NCI-H2227 (cell line): Measurements from ENCODE around the gene HTT-AS.

ENCODE experiments used
- DNase-seq: peaks from one replicate; lab custom pipeline; 2025; ENCODE audit not compliant: unreplicated experiment; lab: John Stamatoyannopoulos, UW

Gene HTT-AS

GRCh38 chr4:3091464-3091863 is 17.1 kb upstream of the HTT-AS start:
- no peak for DNase-seq

GRCh38 chr4:3087115-3087797 is 12.9 kb upstream of the HTT-AS start:
- no peak for DNase-seq

- DNase-seq, result no peak
Observed at GRCh38 chr4:3085948-3086670, 11.8 kb upstream of the HTT-AS start.

- no peak for DNase-seq
Observed at GRCh38 chr4:3083732-3084131, 9.4 kb upstream of the HTT-AS start.

- DNase-seq, result no peak
Observed at GRCh38 chr4:3082925-3083515, 8.7 kb upstream of the HTT-AS start.

- DNase-seq, result no peak
Observed at GRCh38 chr4:3079694-3080123, 5.4 kb upstream of the HTT-AS start.

- DNase-seq, result no peak
Observed at GRCh38 chr4:3077796-3078195, 3.5 kb upstream of the HTT-AS start.

GRCh38 chr4:3075652-3075981 is 1.3 kb upstream of the HTT-AS start:
- no peak for DNase-seq

- DNase-seq, result peak; percentile 72
Observed at GRCh38 chr4:3074846-3075651, 711 bp upstream of the HTT-AS start.

GRCh38 chr4:3073158-3074077 is 920 bp downstream of the HTT-AS start:
- DNase-seq, result peak; percentile 58

GRCh38 chr4:3071811-3072210 is 2.5 kb downstream of the HTT-AS start:
- DNase-seq, result no peak

GRCh38 chr4:3070709-3071500 is 3.4 kb downstream of the HTT-AS start:
- DNase-seq, result no peak

GRCh38 chr4:3069661-3070199 is 4.6 kb downstream of the HTT-AS start:
- DNase-seq, result no peak

GRCh38 chr4:3067473-3068001 is 6.8 kb downstream of the HTT-AS start:
- DNase-seq, result no peak

- no peak for DNase-seq
Observed at GRCh38 chr4:3066836-3067400, 7.4 kb downstream of the HTT-AS start.

GRCh38 chr4:3065551-3065950 is 8.8 kb downstream of the HTT-AS start:
- DNase-seq, result no peak

- no peak for DNase-seq
Observed at GRCh38 chr4:3062471-3062870, 11.9 kb downstream of the HTT-AS start.

- no peak for DNase-seq
Observed at GRCh38 chr4:3060946-3061345, 13.4 kb downstream of the HTT-AS start.

- no peak for DNase-seq
Observed at GRCh38 chr4:3059943-3060342, 14.4 kb downstream of the HTT-AS start.
